A673 (cell line): ENCODE measurements around the gene RBM19. TPM values are rescaled to one million over a fixed set of nuclear protein-coding genes. Genes with fewer than 3 reads are reported as not detected.

ENCODE experiments used
- BruUV-seq: library from RNA; stranded (reverse); fragments of 400-500 nt; replicated peaks from 2 replicates; lab custom pipeline; 2021; lab: Mats Ljungman, UMichigan
- CTCF ChIA-PET: fragments of 300-600 bp; sonication (Branson Sonifier 250); formaldehyde crosslinking; loops from one replicate; lab custom pipeline; 2022; ENCODE audit warnings: antibody characterized with exemption; lab: Charles Lee
- POLR2A ChIA-PET: fragments of 300-600 bp; sonication (Branson Sonifier 250); formaldehyde crosslinking; loops from one replicate; lab custom pipeline; 2022; ENCODE audit warnings: antibody characterized with exemption; ENCODE audit not compliant: low non-redundant PET; lab: Charles Lee
- DNase-seq: peaks from one replicate; pipeline ENCODE4 v3.0.0-alpha.2; 2015; ENCODE audit warnings: low spot score
- H3K27ac ChIP-seq: fragments of 200-600 bp; sonication (generic); 2 replicates; pipeline ENCODE4 v1.5.1; 2016; ENCODE audit warnings: mixed run types, low read depth, mild to moderate bottlenecking, mixed read lengths, antibody characterized with exemption, low read length; ENCODE audit not compliant: poor library complexity, severe bottlenecking
- H3K27me3 ChIP-seq: fragments of 200-600 bp; sonication (generic); replicated peaks from 2 replicates; pipeline ENCODE4 v1.6.1; 2017; ENCODE audit warnings: mixed run types, low read depth, mild to moderate bottlenecking, mixed read lengths, antibody characterized with exemption, low read length; ENCODE audit not compliant: insufficient read depth, poor library complexity
- H3K36me3 ChIP-seq: fragments of 200-600 bp; sonication (generic); 2 replicates; pipeline ENCODE4 v1.6.1; 2016; ENCODE audit warnings: mixed run types, mild to moderate bottlenecking, mixed read lengths, antibody characterized with exemption, low read length; ENCODE audit not compliant: insufficient read depth, poor library complexity, severe bottlenecking
- H3K4me1 ChIP-seq: fragments of 200-600 bp; sonication (generic); 2 replicates; pipeline ENCODE4 v1.6.1; 2017; ENCODE audit warnings: mixed run types, mild to moderate bottlenecking, mixed read lengths, antibody characterized with exemption, low read length; ENCODE audit not compliant: insufficient read depth, poor library complexity, severe bottlenecking
- H3K4me3 ChIP-seq: fragments of 200-600 bp; sonication (generic); 2 replicates; pipeline ENCODE4 v1.5.1; 2016; ENCODE audit warnings: low read depth, mixed run types, mild to moderate bottlenecking, mixed read lengths, low read length; ENCODE audit not compliant: poor library complexity, severe bottlenecking
- H3K9me3 ChIP-seq: fragments of 200-600 bp; sonication (generic); 2 replicates; pipeline ENCODE4 v1.6.1; 2016; ENCODE audit warnings: mixed run types, low read depth, mild to moderate bottlenecking, mixed read lengths, antibody characterized with exemption, low read length; ENCODE audit not compliant: poor library complexity, severe bottlenecking
- CTCF ChIP-seq: fragments of 300-800, 200-600 bp; sonication (generic); conservative IDR thresholded peaks from 2 replicates; pipeline ENCODE4 v1.5.1; 2017; ENCODE audit warnings: low read depth, mild to moderate bottlenecking, antibody characterized with exemption, low read length, moderate library complexity, mixed read lengths
- EZH2 ChIP-seq: fragments of 200-600 bp; sonication (generic); IDR thresholded peaks from 2 replicates; pipeline ENCODE4 v1.6.1; 2017; ENCODE audit warnings: borderline replicate concordance, low read depth, mild to moderate bottlenecking, mixed read lengths, antibody characterized with exemption, low read length; ENCODE audit not compliant: poor library complexity, severe bottlenecking
- intact Hi-C: fragments of 100-400 bp; cut with micrococcal nuclease; formaldehyde crosslinking; loops from one replicate; pipeline ENCODE4 v1.10.0; 2022; ENCODE audit not compliant: unreplicated experiment
- total RNA-seq: library from RNA; stranded (reverse); gene quantifications from 2 replicates; pipeline ENCODE4 v1.2.3, GENCODE V29; 2021

The RBM19 gene
- total RNA-seq, 1 experiment from 2014 or later = 47.1 TPM

- Histone ChIP-seq H3K36me3 (no peaks in the 10 kb centered on the region), H3K9me3 (no peaks in the 10 kb centered on the region), H3K27ac (no peak overlapping the region), H3K4me3 (no peak overlapping the region), H3K4me1 (no peaks in the 10 kb centered on the region), H3K27me3 (no peaks in the 10 kb centered on the region)
- DNase-seq = no peak
- POLR2A ChIA-PET = no interaction called here
- no TSS peak for BruUV-seq
- CTCF ChIA-PET = no interaction called here
- TF ChIP-seq CTCF (no peak), EZH2 (no peak)
- intact Hi-C loops = no loop called here
Observed at GRCh38 chr12:113897406-113897805, 68.7 kb downstream of the RBM19 start.

- H3K4me1 ChIP-seq = no peaks in the 10 kb centered on the region
- ChIA-PET POLR2A (no interaction called here), CTCF (no interaction called here)
- H3K27ac ChIP-seq = no peak overlapping the region
- H3K9me3 ChIP-seq = no peaks in the 10 kb centered on the region
- TF ChIP-seq CTCF (no peak), EZH2 (no peak)
- no TSS peak for BruUV-seq
- H3K4me3 ChIP-seq = no peak overlapping the region
- no peaks in the 10 kb centered on the region for H3K27me3 ChIP-seq
- no peaks in the 10 kb centered on the region for H3K36me3 ChIP-seq
- intact Hi-C loops = no loop called here
- no peak for DNase-seq
Observed at GRCh38 chr12:113896841-113897240, 69.3 kb downstream of the RBM19 start.

- no TSS peak for BruUV-seq
- no peak for TF ChIP-seq EZH2
- TF ChIP-seq CTCF = no peak
- Histone ChIP-seq H3K4me1 (no peaks in the 10 kb centered on the region), H3K27ac (no peak overlapping the region), H3K9me3 (no peaks in the 10 kb centered on the region), H3K4me3 (no peak overlapping the region), H3K36me3 (no peaks in the 10 kb centered on the region), H3K27me3 (no peaks in the 10 kb centered on the region)
- intact Hi-C loops = no loop called here
- POLR2A ChIA-PET = no interaction called here
- no peak for DNase-seq
- CTCF ChIA-PET = no interaction called here
Observed at GRCh38 chr12:113896194-113896593, 69.9 kb downstream of the RBM19 start.
